CD4-positive, alpha-beta T cell treated with Interferon alpha-2 for 1 hour (primary cell): ENCODE measurements around the gene CEP126.

Experiments used
- DNase-seq, 2 donors: peaks; one replicate each; pipeline ENCODE4 v3.0.0-alpha.2; 2020 to 2022

CEP126 gene

DNA sequence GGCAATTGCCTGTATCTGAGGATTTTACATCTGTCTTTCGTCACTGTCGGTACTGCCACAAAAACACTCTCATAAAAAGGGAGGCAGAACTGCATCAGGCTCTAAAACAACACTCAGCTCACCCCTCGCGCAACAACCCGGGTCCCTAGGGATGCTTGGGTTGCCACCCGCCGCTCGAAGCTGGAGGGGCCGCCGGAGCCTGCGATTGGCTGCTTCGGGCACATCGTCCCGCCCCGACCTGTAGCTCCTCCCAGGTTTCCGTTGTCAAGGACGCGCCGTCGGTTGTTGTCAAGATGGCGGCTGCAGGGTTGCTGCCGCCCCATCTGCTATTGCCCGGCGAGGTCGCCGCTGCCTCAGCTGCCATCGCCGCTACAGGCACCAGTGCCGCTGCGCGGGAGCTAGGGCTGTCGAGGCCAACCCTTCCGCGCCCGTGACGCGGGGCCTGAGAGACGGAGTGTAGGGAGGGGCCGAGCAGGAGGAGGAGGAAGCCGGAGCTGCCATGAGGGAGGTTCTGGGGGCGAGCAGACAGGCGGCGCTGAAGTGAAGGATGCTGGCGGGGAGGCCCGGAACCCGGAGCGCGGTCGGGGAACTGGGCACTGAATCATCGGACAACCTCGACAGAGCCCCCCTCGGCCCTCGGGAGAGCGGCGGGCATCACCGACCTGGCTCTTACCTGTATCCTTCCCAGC lies at the start of gene CEP126:
CEP126 (plus strand) TSS at position 273 of the 689 bp plus-strand sequence; CDS start at position 548, 275 bp downstream.
- DNase-seq: peak; percentile 93 to 94

DNA sequence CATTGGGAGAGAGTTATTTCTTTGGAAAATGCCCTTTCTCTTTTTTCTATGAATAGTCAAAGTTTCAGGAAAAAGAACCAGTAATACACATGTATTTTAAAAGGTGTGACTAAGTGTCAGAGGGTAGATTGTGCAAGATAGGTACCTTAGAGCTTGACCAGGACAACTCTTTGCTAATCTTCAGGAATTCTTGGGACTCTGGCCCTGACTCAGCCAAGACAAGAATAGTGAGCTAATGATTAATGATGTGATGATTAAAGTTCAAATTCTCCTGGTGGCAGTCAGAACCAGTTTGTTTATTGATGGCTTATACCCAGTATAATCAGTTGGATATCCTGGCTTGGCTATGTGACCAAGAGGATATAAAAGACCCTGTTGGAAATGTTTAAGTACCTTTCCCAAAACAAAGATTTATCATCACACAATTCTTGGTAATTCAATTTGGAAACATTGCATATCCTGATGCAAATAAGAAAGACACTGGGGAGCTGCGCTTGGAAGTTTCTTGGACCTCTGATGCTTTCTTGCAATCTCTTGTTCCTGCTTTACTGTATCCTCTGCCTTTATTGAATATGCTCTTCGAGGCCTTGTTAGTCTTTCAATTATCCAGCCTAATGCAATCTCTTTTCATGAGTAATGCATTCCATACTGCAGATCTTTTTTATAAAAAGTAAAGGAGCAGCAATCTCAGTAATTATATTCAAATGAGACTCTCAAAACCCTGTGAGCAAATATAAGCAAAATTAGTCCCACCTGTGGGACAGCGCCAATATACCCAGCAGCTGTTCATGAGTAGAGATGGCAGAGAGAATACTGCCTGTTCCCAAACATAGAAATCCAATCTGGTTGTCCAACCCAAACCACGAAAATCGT lies 48.0 kb upstream of the CEP126 start:
- DNase-seq: no peak

- DNase-seq: no peak
Observed at GRCh38 chr11:101867951-101868350, 46.9 kb upstream of the CEP126 start.

DNA sequence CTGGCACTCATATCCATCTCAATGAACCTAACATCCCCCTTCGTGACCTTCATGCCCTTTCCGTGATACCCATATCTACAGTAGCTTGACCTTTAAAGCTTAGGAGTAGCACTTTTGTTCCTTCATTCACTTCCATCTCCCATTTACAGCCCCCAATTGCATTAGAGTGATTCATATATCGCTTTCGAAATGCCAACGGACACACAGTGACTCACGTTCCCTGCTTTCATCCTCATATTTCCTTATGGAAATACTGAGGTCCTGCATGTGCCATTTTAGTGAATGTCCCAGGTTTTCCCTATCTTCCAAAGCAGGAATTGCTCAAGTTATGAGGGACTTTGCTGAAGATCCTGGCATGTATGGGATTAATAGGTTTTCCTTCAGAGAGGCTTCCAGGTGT lies 44.3 kb upstream of the CEP126 start:
- no peak for DNase-seq

GRCh38 chr11:101872171-101872882 lies 42.5 kb upstream of the CEP126 start:
- DNase-seq: no peak

DNA sequence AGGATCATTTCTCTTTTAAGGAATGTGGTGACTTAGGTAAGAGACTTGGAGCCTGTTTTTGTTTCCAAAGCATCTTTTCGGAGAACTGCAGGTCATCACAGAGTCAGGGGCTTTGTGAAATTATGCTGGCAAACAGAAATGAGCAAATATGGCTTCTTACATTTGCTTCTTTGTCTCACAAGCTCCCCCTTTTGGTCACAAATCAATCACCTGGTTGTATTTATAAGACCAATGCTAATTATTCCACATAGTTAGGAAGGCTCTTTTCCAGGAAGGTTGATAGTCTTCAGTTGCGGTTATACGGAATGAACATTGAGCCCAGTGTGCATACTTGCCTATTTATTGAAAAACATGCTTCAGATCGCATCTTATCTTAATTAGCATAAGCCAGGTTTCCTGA lies 34.6 kb upstream of the CEP126 start:
- peak in 1 of 2 donors; percentile 12 for DNase-seq

DNA sequence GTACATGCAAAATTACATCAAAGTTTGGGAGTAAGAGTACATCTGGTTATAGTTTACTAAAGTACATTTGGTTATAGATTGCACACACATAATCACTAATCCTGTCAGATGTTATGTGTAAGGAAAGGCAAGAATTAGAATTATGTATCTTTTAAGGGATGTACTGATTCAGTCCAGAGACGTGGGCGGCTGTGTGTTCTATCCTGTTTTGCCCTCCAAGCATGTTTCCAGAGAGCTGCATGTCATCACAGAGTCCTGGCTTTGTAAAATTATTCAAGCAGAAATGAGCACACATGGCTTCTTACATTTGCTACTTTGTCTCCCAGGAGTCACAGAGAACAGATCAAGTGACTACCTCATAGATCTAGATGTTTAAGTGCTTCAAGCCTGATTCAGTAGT lies 33.2 kb upstream of the CEP126 start:
- no peak for DNase-seq

DNA sequence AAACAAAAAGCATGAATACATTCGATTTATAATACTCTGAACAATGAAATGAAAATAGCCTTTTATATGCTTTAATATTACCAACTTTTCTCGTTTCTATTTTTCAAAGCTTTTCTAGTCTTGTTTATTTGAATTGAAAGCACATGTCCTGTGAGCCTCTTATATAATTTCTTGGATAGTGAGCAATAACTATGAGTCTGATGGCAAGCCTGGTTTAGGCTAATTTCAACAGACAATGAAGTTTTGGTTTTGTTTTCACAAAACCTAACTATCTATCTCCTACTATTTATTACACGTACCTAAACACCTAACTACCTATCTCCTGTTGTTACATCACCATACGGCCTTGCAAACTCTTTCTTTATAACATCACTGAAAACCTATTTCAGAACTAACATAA lies 29.2 kb upstream of the CEP126 start:
- no peak for DNase-seq

DNA sequence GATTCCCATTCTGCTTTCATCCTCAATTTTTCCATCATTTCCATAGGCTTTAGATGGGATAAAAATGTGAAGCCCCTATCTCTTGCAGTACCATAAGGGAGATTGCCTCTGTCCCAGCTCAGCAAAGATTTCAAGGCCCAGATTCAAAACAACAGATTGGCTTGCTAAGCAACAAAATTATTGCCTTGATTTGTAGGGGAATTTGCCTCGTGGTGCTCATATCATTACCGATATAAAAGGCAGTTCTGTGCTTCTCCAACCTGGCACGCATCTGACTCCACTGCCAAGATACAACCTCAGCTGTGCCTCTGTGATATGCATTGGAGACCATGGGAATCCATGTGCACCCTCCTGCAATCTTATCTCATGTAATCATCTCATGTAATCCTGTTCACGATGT lies 25.0 kb upstream of the CEP126 start:
- DNase-seq: no peak

DNA sequence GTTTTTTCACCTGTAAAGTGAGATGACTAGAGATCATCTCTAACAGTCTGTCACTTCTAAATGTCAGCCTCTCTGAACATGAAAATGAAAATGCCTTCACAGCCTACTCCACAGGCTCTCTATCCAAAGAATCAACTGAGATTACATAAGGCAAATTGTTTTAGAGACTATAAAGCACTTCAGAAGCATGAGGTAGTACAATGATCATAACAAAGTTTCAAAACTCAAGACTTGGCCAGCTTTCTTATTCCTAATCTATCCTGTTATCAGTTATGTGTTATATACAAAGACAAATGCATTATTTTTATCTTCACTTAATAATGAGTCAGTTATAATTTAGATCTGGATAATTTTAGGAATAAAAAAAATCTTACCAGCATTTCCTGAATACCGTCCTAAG lies 20.3 kb upstream of the CEP126 start:
- DNase-seq: no peak

- DNase-seq: no peak
Observed at GRCh38 chr11:101907815-101908214, 7.0 kb upstream of the CEP126 start.

- no peak for DNase-seq
Observed at GRCh38 chr11:101909087-101909486, 5.7 kb upstream of the CEP126 start.

- no peak for DNase-seq
Observed at GRCh38 chr11:101912823-101913284, 2.0 kb upstream of the CEP126 start.

DNA sequence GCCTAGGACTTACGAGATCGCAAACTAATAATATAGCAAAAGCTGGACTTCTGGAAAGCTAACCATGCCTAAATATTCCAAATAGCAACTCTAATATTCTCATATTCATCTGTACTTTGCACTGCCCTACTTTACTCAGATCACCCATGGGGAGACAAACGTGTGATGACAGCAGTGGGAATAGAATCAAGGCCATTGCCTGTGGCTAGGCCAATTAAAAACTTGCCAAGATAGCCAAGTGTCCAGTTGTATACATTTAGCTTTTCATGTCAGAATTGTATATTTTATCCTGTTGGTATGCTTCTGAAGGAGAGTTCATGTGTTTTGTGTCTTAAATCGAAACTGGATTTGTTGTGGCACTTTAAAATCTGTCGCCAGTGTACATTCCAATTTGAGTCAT lies 1.2 kb upstream of the CEP126 start:
- DNase-seq: no peak

DNA sequence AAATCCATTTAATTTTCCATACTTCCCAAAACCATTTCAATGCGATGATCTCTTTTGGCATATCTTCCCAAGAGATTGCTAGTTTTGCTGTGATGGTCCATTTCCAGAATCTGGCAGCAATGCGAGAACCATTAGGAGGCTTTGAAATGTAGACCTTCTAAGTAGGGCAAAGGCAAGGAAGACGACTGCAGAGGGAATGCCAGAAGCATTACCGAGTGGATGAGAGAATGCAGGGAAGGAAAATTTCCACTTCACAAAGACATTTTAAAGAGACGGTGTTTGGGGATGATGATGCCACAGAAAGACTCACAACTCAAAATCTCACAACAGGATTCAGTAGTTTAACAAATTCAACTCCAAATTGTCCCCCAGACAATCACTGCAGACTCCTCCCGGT lies 471 bp upstream of the CEP126 start:
- DNase-seq: no peak

GRCh38 chr11:101915791-101916291 lies 1.0 kb downstream of the CEP126 start:
- peak; percentile 19 to 39 for DNase-seq

DNA sequence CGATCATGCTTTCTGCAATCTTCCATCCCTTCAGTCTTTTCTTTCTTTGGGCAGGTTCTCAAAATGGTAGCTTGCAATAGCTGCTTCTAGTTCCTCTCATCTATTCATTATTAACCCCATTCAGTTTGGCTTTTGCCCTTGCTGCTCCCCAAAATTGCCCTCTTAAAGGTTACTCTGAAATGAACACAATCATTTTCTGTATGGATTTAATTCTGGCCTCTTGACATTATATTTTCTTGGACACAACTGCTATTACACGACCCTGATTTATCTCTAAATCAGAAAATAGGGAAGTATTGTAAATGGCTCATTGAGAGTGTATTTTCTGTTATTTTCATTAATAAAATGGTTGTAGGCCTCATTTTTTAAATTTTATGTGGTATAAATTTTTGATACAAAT lies 1.6 kb downstream of the CEP126 start, which contains the start of gene ANGPTL5:
ANGPTL5 (minus strand) TSS at position 101 of the 400 bp plus-strand sequence. CDS start 8,613 bp downstream, outside the sequence.
- no peak for DNase-seq

DNA sequence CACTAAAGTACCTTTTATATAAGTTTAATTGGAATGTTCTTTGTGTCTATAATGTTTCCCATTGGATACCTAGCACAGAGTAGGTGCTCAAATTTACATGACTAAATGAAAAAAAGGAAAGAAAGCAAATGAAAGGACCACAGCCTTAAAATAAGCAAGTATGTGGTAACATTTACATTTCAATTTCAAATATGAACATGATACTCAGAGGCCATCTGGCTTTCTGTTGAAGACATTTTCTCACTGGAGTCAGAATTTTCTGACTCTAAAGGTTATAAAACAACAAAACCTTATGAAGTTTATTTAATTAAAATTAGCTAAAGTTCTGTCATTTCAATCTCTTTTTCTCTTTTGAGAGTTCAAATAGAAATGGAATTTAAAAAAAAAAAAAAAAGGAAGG lies 2.4 kb downstream of the CEP126 start:
- DNase-seq: no peak

GRCh38 chr11:101920992-101921391 lies 6.2 kb downstream of the CEP126 start:
- no peak for DNase-seq

GRCh38 chr11:101923554-101923953 lies 8.7 kb downstream of the CEP126 start:
- DNase-seq: no peak

- DNase-seq: no peak
Observed at GRCh38 chr11:101929294-101929915, 14.6 kb downstream of the CEP126 start.

DNA sequence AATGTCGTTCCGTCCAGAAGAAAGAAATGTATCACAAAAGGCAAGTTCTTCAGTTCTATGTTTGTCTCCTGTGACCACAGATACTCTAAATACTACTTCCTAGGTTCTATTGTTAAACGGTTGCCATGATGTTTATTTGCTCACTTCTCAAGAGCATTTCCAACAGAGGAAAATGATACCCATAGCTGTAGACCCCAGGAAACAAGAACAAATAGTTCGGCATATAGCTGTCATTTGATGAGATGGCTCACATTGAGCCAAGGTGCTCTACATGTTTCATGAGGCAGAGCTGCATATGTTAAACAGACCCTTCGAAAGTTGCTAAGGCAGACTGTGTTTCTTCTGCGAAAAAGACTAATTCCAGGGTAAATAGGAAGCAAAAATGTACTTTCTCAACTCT lies 16.9 kb downstream of the CEP126 start:
- no peak for DNase-seq
